Amniotic stem cell (primary cell): Measurements from ENCODE around the gene CHRNA10.
"Not testable (repeated sequence)": the region's sequence is repeated elsewhere in the genome, so short reads cannot be mapped to it uniquely, and the experiment has no call there.

Experiments
- DNase-seq: peaks from one replicate; lab custom pipeline; 2025; lab: John Stamatoyannopoulos, UW

Gene CHRNA10

DNA sequence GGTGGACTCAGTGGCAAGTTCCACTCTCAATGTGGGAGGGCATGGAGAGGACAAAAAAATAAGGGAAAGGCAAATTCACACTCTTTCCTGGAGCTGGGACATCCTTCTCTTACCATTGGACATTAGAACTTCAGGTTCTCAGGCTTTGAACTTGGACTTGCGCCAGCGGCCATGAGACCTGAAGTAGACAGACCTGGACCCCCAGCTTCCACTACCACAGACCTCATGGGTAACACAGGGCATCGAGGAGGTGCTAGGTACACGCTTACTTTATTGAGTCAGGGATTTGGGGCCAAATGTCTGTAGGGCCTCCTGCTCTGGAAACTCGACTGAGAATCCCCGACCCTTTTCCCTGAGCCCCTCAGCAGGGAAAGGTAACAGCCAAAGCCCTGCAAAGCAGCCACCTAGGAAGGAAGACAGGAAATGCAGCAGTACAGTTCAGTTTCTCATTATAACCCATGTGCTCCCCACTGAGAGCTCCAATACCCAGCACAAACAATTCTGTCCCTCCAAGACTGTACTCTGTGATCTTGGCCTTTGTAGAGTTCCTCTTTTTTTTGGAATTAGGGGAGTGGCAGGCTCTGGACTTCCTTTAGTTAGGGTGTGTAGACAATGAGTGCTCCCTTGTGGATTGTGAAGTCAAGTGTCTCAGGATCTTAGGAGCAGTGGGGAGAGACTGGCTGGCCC lies 5.7 kb downstream of the CHRNA10 start:
- DNase-seq = no peak

DNA sequence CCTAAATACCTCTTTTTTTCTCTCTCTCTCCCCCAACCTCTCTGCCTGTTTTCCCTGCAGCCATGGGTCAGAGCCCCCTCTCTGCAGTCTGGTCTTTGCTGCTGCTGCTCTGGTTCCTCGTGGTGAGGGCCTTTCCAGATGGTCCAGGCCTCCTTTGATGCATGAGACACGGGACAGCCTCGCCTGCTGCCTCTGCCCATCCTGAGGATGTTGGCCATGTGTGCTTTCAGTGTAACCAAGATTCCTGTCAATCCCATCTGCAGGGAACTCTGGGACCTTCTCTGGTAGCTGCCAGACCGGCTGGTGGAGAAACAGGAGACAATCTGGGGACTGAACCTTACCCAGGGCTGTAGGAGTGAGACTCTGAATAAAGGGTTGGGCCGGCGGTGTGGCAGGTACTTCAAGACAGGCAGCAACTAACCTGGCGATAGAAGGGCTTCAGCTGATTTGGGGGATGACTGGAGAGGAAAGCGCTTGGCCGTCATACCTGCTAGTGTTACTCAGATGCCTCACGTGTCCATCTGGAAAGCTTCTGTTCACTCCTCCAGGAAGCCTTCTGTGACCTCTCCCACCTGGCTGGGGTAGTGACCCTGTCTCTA lies 7.1 kb downstream of the CHRNA10 start:
- DNase-seq = no peak

GRCh38 chr11:3662856-3663255 lies 8.3 kb downstream of the CHRNA10 start:
- no peak for DNase-seq

DNA sequence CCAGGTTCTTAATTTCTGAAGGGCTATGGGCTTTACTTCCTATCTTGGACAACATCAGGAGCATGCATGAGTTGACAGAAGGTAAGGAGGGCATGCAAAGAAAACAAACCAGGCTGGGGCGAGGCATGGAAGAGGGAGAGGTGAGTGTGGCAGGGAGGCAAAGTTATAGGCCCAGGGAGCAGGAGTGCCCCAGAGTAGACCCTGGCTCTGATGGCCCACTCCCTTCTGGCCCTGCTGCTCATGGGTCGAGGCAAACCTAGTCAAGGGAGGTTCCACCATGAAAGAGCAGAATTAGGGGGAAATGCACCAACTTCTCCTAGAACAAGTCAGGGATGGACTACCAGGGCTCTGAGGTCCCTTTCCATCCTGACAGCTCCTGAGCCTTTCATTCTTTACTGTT lies 10.2 kb downstream of the CHRNA10 start:
- DNase-seq = no peak

- DNase-seq = no peak
Measured at GRCh38 chr11:3659595-3660515, 11.3 kb downstream of the CHRNA10 start.

- no peak for DNase-seq
Measured at GRCh38 chr11:3658252-3658651, 12.9 kb downstream of the CHRNA10 start.

DNA sequence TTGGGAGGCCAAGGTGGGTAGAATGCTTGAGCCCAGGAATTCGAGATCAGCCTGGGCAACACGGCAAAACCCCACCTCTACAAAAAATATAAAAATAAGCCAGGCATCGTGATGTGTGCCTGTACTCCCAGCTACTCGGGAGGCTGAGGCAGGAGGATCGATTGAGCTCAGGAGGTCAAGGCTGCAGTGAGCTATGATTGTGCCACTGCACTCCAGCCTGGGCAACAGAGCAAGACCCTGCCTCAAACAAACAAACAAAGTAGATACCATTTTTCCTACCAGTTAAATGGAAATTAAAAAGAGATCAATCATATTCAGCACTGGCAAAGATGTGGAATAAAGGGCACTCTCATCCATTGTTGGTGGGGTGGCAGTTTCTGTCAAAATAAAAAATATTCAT lies 13.9 kb downstream of the CHRNA10 start:
- DNase-seq = not testable (repeated sequence)

- DNase-seq = no peak
Measured at GRCh38 chr11:3655547-3655946, 15.6 kb downstream of the CHRNA10 start.

DNA sequence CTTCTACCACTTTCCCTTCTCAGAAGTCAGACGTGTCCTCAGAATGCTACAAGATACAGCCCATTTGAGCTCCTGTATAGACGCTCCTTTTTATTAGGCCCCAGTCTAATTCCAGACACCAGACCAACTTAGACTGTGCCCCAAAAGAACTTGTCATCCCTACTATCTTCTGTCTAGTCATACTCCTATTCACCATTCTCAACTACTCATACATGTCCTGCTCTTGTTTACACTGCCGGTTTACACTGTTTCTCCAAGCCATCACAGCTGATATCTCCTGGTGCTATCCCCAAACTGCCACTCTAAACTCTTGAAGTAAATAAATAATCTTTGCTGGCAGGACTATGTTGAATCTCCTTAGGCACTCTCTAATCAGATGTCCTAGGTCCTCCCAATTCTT lies 18.7 kb downstream of the CHRNA10 start:
- DNase-seq = not testable (repeated sequence)

- DNase-seq = not testable (repeated sequence)
Measured at GRCh38 chr11:3649374-3649773, 21.8 kb downstream of the CHRNA10 start.

GRCh38 chr11:3648843-3649242 lies 22.3 kb downstream of the CHRNA10 start:
- DNase-seq = not testable (repeated sequence)

DNA sequence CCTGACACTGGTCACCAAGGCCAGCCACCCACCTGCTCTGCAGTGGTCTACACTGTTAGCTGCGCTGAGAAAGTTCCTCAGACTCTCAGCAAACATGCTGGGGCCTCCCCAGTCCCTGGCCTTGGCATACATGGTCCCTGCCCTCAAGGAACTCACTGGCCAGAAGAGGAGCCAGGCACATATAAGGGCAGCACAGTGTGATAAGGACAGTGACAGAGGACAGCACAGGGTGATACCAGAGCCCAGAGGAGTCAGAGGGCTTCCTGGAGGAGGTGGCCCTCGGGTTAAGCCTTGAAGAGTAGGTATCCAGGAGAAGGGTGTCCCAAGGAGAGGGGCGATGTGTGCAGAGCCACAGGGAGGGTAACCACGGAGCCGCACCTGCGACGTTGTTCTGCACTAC lies 25.6 kb downstream of the CHRNA10 start:
- DNase-seq = no peak

- DNase-seq = no peak
Measured at GRCh38 chr11:3644817-3645235, 26.4 kb downstream of the CHRNA10 start, which contains the start of gene ART1. Gene ART1, plus strand, starts transcription at chr11:3645128. Its CDS starts 14,086 bp downstream, at chr11:3659214.

- DNase-seq = not testable (repeated sequence)
Measured at GRCh38 chr11:3643102-3643546, 28.1 kb downstream of the CHRNA10 start.

- DNase-seq = peak; percentile 32
Measured at GRCh38 chr11:3642071-3642951, 28.9 kb downstream of the CHRNA10 start.

DNA sequence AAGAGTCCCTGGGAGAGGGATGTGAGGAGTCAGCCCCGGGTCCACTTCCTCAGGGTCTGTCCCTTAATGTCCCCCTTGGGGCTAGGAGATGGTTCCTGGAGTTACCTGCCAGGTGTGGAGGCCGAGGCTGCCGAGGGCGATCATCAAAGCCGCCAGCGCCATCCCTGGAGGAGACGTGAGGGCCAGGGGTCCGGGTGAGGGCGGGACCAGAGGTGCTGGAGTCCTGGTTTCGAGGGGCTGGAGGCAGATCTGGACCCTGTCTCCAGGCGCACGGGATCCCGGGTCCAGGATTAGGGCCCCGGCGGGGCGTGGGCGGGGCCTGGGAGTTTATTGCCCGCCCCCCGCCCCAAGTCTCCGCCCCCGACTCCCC lies 29.5 kb downstream of the CHRNA10 start, which contains the start of gene ART5:
ART5 (minus strand) TSS at position 292 of the 370 bp plus-strand sequence; CDS start at position 162, 130 bp downstream.
- no peak for DNase-seq

DNA sequence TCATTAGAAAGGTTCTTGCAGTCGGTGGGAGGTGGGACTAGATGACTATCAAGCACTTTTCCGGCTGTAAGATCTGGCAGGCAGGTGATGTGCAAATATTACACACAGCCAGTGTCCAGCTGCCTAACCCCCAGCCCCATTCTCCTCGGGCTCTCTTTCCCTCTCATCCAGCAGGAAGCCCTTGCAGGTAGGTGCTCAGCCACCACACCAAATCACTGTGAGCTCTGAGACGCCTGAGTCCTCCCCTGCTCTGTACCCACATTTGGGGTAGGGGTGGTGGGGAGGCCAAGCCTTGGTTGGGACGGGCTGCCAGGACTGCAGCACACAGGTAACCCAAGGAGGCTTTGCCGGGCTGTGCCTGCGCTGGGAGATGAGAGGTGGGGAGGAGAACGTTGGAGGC lies 30.0 kb downstream of the CHRNA10 start:
- DNase-seq = no peak

DNA sequence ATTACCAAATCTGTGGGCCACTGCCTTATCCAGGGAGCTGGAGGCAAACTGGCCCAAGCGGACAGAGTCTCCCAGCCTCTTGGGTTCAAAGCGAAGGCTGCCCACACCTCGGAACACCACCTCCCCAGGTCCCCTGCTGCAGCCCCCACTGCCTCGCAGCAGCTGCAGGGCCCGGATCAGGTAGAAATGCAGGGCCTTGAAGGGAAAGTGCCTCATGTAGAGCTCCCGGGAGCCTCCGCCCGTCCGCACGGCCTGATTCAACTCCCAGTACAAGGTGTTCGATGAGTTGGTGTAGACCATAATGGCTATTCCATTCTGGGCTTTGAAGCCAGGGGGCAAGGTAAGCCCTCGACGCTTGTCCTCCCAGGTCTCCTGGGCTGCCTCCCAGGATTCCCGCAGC lies 31.3 kb downstream of the CHRNA10 start:
- DNase-seq = no peak

- DNase-seq = no peak
Measured at GRCh38 chr11:3638513-3638912, 32.7 kb downstream of the CHRNA10 start.

- DNase-seq = no peak
Measured at GRCh38 chr11:3637201-3637600, 34.0 kb downstream of the CHRNA10 start.

GRCh38 chr11:3635641-3636375 lies 35.4 kb downstream of the CHRNA10 start:
- DNase-seq = no peak
